Measurements from ENCODE around the gene PTPRO. TPM values are rescaled to one million over a fixed set of nuclear protein-coding genes. Genes with fewer than 3 reads are reported as not detected.

Gene PTPRO
- polyA plus RNA-seq, 1 donor (not counting 4 experiments of a cell fraction or from before 2014, with no cell fraction given) = 0.17 TPM

DNA sequence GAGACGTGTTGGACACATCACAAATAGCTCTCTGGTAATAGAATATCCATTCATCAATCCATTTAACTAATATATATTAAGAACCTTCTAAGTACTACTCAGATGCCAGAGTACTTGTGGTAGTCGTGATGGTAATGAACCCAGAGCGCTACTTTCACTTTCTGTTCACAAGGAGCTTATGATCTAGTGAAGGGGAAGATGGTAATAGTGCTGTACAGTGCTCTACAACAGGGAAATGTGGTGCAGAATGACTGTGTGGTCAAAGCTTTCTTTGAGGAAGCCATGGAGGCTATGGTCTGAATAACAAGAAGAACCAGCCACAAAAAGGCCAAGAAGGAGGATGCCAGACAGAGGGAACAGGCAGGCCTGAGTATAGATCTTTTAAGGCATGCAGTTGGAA, 212.0 kb downstream of the PTPRO start:
- TF ChIP-seq, protein P1, sequence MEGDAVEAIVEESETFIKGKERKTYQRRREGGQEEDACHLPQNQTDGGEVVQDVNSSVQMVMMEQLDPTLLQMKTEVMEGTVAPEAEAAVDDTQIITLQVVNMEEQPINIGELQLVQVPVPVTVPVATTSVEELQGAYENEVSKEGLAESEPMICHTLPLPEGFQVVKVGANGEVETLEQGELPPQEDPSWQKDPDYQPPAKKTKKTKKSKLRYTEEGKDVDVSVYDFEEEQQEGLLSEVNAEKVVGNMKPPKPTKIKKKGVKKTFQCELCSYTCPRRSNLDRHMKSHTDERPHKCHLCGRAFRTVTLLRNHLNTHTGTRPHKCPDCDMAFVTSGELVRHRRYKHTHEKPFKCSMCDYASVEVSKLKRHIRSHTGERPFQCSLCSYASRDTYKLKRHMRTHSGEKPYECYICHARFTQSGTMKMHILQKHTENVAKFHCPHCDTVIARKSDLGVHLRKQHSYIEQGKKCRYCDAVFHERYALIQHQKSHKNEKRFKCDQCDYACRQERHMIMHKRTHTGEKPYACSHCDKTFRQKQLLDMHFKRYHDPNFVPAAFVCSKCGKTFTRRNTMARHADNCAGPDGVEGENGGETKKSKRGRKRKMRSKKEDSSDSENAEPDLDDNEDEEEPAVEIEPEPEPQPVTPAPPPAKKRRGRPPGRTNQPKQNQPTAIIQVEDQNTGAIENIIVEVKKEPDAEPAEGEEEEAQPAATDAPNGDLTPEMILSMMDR (optimal IDR thresholded peaks at IDR 0.05 in 1 of 3, IDR thresholded peaks at IDR 0.05 in 1 of 3, conservative IDR thresholded peaks at IDR 0.05 in 1 of 3; ENCODE audit: extremely low read depth in 1 of 3, insufficient read depth in 2 of 3, low read length in 3 of 3) = no peak
- TF ChIP-seq EZH2 (IDR thresholded peaks at IDR 0.05; ENCODE audit: low read length) = no peak
- Histone ChIP-seq H2AFZ (ENCODE audit: control insufficient read depth, low read length) (peak overlapping the region; percentile 36), H4K20me1 (ENCODE audit: control insufficient read depth, extremely low read depth, insufficient read depth, low read length) (no peaks in the 10 kb centered on the region), H3K27ac (ENCODE audit: control insufficient read depth, insufficient read depth, low read length) (no peak overlapping the region), H3K27me3 (ENCODE audit: control insufficient read depth, extremely low read depth, insufficient read depth, low read length) (no peaks in the 10 kb centered on the region), H3K4me3 (ENCODE audit: control insufficient read depth in 2 of 3, extremely low read depth in 1 of 3, insufficient read depth in 2 of 3, low read depth in 1 of 3, low read length in 3 of 3) (no peak overlapping the region), H3K9me3 (ENCODE audit: control insufficient read depth, low read depth, low read length) (no peaks in the 10 kb centered on the region), H3K9ac (ENCODE audit: control insufficient read depth, extremely low read depth, insufficient read depth, low read length) (no peak overlapping the region), H3K79me2 (ENCODE audit: control insufficient read depth, insufficient read depth, low read length) (no peaks in the 10 kb centered on the region), H3K36me3 (ENCODE audit: control insufficient read depth in 2 of 2, extremely low read depth in 1 of 2, insufficient read depth in 2 of 2, low read length in 2 of 2) (no peaks in the 10 kb centered on the region), H3K9me1 (ENCODE audit: control insufficient read depth, extremely low read depth, insufficient read depth, low read length) (no peaks in the 10 kb centered on the region), H3K4me1 (ENCODE audit: control insufficient read depth, extremely low read depth, insufficient read depth, low read length) (peaks cover 7% of the 10 kb centered on the region), H3K4me2 (ENCODE audit: control insufficient read depth, extremely low read depth, insufficient read depth, low read depth, low read length) (no peak overlapping the region)
- DNase-seq (ENCODE audit: low read depth, low spot score) = no peak
- FAIRE-seq = no peak
- dilution Hi-C loops (cut with MboI; ENCODE audit: extremely low pct_ligation_motif_present, low sequenced_read_pairs) = no loop called here

DNA sequence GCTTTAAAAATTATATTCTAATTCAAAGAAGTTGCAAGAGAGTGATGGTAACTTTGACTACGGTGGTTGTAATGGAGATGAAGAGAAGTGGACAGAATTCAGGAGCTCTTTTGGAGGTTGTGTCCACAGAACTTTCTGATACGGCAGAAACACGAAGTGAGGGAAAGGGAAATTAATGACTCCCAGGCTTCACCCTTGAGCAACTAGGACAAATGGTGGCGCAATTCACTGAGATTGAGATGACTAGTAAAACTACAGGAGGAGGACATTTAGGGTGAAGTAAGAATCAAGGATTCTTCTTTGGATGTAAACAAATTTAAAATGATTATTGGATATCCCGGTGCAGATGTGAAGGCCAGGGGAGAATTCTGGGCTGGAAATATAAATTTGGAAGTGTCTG, 212.6 kb downstream of the PTPRO start:
- Histone ChIP-seq H3K36me3 (ENCODE audit: control insufficient read depth in 2 of 2, extremely low read depth in 1 of 2, insufficient read depth in 2 of 2, low read length in 2 of 2) (no peaks in the 10 kb centered on the region), H3K27ac (ENCODE audit: control insufficient read depth, insufficient read depth, low read length) (no peak overlapping the region), H3K4me3 (ENCODE audit: control insufficient read depth in 2 of 3, extremely low read depth in 1 of 3, insufficient read depth in 2 of 3, low read depth in 1 of 3, low read length in 3 of 3) (no peak overlapping the region), H4K20me1 (ENCODE audit: control insufficient read depth, extremely low read depth, insufficient read depth, low read length) (no peaks in the 10 kb centered on the region), H3K27me3 (ENCODE audit: control insufficient read depth, extremely low read depth, insufficient read depth, low read length) (no peaks in the 10 kb centered on the region), H3K4me1 (ENCODE audit: control insufficient read depth, extremely low read depth, insufficient read depth, low read length) (peaks cover 7% of the 10 kb centered on the region), H3K9me1 (ENCODE audit: control insufficient read depth, extremely low read depth, insufficient read depth, low read length) (no peaks in the 10 kb centered on the region), H3K9ac (ENCODE audit: control insufficient read depth, extremely low read depth, insufficient read depth, low read length) (no peak overlapping the region), H3K4me2 (ENCODE audit: control insufficient read depth, extremely low read depth, insufficient read depth, low read depth, low read length) (no peak overlapping the region), H3K79me2 (ENCODE audit: control insufficient read depth, insufficient read depth, low read length) (no peaks in the 10 kb centered on the region), H2AFZ (ENCODE audit: control insufficient read depth, low read length) (no peak overlapping the region), H3K9me3 (ENCODE audit: control insufficient read depth, low read depth, low read length) (no peaks in the 10 kb centered on the region)
- dilution Hi-C loops (cut with MboI; ENCODE audit: extremely low pct_ligation_motif_present, low sequenced_read_pairs) = no loop called here
- DNase-seq (ENCODE audit: low read depth, low spot score) (no peak), FAIRE-seq (no peak)
- TF ChIP-seq, protein P1 (optimal IDR thresholded peaks at IDR 0.05 in 1 of 3, IDR thresholded peaks at IDR 0.05 in 1 of 3, conservative IDR thresholded peaks at IDR 0.05 in 1 of 3; ENCODE audit: extremely low read depth in 1 of 3, insufficient read depth in 2 of 3, low read length in 3 of 3) = no peak
- no peak for TF ChIP-seq EZH2 (IDR thresholded peaks at IDR 0.05; ENCODE audit: low read length)

All from keratinocyte (primary cell).